ENCODE results near the gene C16orf46.

Gene C16orf46

DNA sequence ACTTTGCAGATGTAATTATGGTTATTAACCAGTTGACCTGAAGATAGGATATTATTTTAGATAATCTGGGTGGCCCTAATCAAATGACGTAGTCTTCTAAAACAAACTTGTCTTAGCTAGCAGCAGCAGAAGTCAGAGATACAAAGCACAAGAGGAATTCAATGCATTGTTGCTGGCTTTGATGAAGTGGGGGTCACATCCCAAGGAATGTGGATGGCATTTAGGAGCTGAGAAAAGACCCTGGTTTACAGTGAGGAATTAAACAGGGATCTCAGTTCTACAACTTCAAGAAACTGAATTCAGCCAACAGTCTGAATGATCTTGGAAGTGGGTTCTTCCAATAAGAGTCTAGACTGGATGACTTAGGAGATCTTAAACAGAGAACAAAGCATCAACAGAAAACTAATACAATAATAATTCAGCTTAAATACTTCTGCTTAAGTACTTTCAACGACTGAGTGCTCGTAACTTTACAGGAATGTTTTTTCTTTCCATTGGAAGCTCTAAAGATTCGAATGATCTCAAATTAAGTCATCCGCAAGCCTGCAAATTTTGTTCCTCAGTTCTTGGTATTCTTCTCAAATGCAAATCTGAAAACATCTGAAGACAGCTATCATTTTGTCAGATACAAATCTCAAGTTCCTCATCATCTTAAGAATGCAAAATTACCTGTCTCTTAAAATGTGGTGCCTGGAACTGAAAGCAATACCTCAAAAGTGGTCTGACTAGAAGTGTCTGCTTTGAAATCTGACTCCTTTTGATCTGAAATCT, 3.3 kb downstream of the C16orf46 start:
- no peak for DNase-seq

- DNase-seq: no peak
These were observed 5.2 kb downstream of the C16orf46 start for GRCh38 chr16:81071805-81072204.

DNA sequence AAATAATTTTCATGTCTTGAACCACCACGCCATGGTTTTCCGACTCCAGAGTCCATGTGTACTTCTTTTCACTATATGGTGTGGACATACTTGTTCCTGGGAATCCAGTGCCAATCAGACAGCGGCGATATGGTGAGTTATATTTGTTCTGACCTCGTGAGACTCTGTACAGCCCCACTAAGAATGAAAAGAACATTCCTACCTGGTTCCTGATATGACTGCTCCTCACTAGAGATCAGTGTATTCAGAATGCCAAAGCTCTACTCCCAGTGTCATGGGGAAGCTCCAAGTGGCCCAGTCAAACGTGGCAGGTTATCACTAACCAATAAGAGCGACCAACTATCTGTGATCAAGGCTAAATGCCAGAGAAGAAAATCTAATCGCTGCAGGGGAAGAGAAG, 6.1 kb downstream of the C16orf46 start:
- DNase-seq: no peak

- DNase-seq: no peak
These were observed 8.0 kb downstream of the C16orf46 start for GRCh38 chr16:81069063-81069462.

- no peak for DNase-seq
These were observed 9.9 kb downstream of the C16orf46 start for GRCh38 chr16:81067166-81067565.

DNA sequence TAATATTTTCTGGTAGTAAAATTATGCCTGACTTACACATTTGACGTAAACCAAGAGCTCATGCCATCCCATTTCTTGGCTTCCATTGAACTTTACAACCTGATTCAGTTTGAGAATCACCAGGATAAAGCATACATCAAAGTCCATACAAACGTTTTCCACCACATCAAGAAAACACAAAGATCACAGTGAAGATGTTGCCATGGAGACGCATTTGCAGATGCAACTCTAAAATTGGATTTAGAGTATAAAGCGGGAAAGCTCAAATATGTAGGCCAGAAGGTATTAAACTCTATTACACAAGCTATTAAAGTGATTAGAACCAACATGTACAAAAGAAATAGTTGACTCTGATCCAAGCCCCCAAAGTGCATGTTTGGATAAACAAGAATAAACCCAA, 10.4 kb downstream of the C16orf46 start:
- no peak for DNase-seq

- no peak for DNase-seq
These were observed 15.0 kb downstream of the C16orf46 start for GRCh38 chr16:81061871-81062608.

DNA sequence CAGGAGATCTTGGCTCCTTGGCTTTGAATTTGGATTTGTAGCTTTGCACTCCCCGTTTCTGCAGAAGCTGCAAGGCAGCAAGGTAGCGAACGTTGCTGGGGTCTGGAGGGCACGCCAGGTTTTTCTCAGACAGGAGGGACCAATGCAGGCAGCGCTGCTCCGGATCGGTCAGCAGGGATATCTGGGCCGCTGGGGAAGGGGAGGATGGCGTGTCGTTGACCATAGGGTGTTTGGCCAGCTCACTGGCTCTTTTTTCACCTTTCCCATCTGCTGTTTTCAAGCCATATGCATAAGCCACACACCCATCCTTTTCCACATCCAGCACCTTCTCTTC, 15.8 kb downstream of the C16orf46 start:
- DNase-seq: no peak

GRCh38 chr16:81060576-81061306, 16.3 kb downstream of the C16orf46 start:
- no peak for DNase-seq

DNA sequence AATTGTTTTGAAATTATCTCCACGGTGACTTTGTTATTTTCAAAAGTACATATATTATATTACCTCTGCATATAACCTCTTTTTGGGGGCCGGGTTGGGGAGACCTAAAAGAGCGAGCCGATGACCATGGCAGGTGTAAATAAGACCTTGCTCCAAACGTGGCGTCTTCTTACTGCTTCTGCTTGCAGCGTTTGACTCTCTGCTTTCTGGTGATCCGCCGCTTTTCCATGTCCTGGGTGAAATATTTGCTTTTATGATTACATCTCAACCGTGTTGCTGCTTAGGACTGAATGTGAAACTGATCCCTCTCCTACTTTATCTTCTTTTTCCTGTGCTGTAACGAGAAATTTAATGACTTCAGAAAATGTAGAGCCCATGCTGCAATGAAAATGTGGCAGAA, 23.3 kb downstream of the C16orf46 start:
- DNase-seq: no peak

DNA sequence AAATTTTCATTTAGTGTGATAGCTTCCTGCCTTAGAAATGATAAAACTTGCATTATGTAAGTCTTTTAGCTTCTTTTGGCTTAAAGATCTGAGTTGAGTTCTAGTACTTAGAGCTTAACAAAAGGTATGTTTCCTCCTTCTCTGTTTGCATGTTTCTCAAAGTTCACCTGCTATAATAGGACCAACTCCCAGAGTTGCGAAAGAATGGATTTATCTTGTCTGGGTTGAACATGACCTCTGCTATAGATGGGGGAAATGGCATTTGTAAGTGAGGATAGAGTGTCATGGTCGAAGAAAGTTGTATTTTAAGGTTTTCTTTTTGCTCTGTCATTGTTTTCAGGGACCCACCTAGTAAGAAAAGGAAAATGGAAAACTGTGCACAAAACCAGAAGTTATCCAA, 34.2 kb downstream of the C16orf46 start:
- DNase-seq: no peak

DNA sequence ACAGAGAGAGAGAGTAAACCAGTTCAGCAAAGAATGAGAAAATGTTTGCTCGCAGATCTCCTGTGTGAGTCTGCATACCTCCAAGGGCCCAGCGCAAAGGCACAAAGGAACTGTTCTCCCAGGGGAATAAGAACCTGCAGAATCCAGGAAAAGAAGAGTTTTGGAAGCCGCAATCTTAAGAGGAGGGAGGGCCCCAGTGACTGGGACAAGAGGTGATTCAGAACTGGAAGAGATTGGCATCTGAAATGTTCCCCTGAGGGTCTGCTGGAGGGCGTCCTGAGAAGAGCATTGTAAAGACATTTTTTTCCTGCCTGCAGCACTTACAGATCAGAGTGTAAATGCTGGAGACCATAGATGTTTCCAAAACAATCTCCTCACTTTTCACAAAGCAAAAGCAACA, 35.3 kb downstream of the C16orf46 start:
- no peak for DNase-seq

DNA sequence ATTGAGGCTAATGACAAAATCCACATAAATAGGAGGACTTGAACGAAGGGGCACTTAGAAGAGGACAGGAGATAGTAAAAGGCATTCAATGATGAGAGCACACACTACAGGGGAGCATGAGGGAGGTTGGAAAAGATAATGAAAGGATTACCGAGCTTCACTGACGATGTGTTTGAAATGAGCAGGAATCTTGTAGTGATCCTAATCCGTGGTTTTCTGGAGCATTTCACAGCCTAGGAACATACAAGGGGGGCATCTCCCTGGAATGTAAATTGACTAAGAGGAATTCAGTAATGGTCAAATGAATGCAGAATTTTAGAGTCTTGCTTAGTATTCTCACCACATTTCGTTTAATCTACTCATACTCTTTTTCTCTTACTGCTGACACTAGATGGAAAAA, 36.2 kb downstream of the C16orf46 start:
- no peak for DNase-seq

DNA sequence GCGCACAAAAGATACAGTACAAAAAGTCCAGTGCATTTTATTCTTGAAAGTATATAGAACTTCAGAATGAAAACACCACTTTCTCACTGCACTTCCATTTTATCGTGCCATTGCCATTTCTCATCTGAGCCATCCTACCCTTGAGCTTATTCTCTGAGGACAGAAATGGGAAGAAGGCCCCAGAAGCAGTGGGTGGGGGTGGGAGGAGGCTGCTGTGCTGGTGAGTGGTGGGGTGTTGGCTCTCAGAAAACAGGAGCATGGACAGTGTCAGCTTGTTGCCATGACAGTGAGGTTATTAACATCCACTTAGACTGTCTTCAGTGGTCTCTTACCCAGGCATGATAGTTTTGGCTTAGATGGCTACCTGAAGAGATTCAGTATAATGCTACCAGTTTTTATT, 36.9 kb downstream of the C16orf46 start:
- DNase-seq: no peak

GRCh38 chr16:81036751-81037350, 40.2 kb downstream of the C16orf46 start:
- DNase-seq: no peak

DNA sequence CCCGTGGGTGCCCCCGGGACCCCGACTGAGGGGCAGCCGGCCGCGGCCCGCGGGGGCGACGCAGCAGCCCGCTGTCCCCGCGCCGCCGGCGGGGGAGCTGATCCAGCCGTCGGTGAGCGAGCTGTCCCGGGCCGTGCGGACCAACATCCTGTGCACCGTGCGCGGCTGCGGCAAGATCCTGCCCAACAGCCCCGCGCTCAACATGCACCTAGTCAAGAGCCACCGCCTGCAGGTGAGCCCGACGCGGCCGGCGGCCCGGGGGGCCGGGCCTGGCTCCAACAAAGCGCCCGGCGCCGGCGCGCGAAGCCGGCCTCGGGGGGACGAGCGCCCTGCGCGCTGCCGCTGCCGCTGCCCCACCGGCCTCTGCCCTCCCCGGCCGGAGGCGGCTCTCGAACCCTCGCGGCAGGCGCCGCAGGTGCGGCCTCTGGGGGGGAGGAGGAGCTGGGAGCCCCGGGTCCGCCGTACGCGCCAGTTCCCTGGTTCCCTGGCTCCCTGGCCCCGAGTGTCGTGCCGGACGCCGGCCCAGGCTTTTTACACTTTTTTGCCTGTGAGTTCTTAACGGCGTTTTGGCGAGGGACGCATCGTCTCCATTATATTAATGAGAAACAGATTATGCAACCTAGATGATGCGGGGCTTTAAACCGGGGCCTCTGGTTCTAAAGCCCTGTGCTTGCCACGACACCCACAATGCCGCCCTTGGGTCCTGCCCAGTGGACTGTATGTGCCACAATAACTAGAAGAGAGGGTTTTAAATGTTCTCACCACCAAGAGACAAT, 40.9 kb downstream of the C16orf46 start:
- no peak for DNase-seq

- peak; percentile 60 for DNase-seq
These were observed 41.6 kb downstream of the C16orf46 start, which contains the start of gene ATMIN for GRCh38 chr16:81035398-81035974. Gene ATMIN, plus strand, starts transcription at chr16:81035842. Its CDS starts 29 bp downstream, at chr16:81035871.

- DNase-seq: no peak
These were observed 47.0 kb downstream of the C16orf46 start for GRCh38 chr16:81029930-81030604.

GRCh38 chr16:81026429-81026828, 50.6 kb downstream of the C16orf46 start:
- DNase-seq: no peak

DNA sequence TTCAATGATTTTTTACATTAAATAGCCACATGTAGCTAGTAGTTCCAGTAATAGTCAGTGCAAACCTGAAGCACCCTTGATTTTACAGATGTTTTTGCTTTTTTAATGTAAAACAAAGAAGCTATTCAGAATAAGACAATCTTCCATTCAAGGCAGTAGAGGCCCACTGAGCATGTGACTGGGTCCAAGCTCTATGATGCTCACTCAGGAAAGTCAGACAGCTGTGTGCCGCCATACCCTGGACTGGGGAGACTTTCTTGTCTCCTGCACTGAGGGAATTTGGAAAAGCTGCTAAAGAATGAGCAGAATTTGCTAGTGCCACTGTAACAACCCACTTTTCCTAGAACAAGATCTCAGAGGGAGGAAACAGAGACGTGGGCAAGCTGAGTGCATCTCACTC, 58.5 kb downstream of the C16orf46 start:
- DNase-seq: no peak

GRCh38 chr16:81014672-81015071, 62.4 kb downstream of the C16orf46 start:
- no peak for DNase-seq

- no peak for DNase-seq
These were observed 64.1 kb downstream of the C16orf46 start for GRCh38 chr16:81012974-81013373.
